HG03571 (cell line): ENCODE data around the gene NCKAP1.

ENCODE experiments used
- ATAC-seq: cut with Tn5 transposase; IDR thresholded peaks from one replicate; pipeline ENCODE4 v1.9.1; 2021; ENCODE audit not compliant: unreplicated experiment

NCKAP1 gene

DNA sequence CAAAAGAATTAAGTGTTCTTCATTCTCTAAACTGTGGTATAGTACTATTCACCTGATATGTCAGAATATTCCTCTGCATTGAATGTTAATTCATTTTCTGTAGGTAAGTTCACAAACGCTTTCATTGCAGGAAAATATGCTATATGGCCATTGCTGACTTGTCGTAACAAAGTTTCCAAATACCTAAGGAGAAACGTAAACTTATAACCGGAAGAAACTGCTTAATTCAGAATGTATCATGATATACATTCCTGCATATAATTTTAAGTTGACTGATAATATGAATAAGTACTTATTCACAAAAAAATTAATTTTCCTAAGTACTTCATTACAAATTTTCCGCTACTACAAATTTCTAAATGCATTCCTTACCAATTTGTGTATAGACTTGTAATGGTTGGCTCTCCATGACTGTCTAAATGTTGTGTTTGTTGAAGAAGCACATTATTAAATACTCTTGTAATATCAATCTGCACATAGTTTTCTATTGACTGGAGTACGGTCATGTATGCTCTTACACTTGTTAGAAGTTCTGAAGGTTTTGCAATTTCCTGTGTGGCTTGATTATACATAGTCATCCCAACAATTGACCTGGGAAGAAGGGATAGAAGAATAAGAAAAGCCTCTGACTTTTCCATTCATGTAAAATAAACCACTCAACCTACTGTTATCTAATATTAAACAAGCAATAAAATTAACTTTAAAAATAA is 85.4 kb downstream of the NCKAP1 start:
- ATAC-seq: no peak

DNA sequence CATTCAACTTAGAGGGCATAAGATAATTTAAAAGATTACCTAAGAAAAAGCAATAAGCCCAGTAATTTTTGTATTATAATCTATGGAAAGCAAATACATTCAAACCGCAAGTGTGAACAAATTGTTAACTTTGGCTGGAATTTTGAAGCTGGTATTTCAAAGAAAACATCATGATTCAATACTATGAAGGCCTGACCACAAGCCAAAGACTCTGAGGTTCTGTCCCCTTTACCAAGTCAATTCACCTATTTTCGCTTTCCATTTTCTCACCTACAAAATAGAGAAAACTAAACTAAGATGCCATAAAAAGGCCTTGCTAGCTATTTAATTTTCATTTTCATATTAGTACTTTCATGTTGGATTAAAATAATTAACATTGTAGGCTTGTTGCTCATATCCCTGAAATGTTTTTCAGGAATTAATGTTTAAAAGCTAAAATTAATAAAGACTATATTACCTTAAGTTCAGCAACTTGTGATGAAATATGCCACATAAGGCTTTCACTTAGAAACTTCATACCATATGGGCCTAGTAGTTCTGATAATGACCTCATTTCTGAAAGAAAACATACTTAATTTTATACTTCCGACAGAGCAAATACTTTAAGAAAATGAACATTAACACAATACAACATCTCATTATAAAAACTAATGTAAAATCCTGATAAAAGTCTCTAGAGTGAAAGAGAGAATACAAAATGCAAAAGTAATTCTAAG is 86.2 kb downstream of the NCKAP1 start:
- no peak for ATAC-seq

DNA sequence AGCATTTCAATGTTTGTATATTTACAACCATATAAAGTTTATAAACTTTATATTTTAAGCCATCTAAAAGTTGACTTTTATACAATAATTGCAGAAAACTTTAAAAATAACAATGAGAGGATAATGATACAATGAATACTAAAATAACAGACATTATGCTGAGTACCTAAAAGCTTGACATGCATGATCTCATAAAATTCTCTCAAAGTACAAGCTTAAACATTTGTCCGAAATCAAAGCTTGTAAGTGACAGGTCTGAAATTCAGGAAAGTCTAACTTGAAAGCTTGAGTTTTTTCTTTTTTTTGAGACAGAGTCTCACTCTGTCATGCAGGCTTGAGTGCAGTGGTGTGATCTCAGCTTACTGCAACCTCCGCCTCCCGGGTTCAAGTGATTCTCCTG is 87.7 kb downstream of the NCKAP1 start:
- ATAC-seq: no peak

DNA sequence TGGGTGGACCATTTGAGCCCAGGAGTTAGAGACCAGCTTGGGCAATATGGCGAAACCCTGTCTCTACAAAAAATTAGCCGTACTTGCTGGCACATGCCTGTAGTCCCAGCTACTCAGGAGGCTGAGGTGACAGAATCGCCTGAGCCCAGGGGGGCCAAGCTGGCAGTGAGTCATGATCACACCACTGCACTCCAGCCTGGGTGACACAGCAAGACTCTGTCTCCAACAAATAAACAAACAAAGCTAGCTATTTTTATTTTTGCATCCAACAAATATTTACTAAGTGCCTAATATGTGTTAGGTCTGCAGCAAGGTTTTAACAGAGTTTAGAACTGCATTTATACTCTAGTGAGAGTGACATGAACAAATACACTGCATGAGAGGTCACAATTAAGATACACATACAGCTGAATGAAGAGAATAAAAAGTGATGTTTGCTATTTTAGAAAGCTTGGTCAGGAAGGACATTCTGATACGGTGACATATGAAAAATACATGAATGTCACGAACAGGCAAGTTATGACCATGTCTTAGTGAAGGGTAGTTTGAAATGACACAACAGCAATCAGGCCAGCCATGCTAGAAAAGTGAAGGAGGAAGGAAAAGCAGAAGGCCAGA is 88.6 kb downstream of the NCKAP1 start:
- ATAC-seq: no peak

DNA sequence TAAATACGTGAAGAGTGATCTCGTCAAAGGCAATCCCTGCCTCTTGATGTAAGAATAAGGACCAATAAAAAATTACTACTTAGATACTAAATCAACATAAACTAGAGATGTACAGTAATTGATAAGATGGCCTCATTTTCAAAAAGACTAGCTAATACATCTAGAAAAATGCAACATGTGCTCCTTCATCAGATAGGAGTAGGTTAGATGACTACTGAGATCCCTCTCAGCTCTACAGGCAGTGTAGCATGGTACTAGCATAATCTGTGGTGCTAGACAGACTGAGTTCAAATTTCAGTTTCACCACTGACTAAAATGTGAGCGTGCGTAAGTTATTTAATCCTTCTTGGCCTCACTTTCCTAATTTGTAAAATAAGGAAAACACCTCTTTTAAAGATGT is 89.2 kb downstream of the NCKAP1 start:
- no peak for ATAC-seq

DNA sequence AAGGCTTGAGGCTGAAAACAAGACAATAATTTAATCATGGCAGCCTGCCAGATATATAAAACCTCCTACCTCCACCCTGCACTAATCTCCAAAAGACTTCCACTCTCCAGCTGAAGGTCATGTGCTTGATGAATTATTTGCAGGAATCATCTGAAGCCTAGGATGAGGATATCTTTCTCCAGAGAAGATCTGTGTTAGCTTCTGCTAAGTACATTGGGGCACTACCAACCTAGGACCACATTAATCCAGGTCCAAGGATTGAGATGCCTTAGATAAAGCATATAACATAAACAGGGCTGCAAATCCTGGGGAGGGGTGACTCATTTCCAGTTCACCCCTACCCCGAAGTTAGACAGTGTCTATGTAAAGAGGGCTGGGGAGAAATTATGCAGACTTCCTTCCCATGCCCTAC is 91.3 kb downstream of the NCKAP1 start:
- no peak for ATAC-seq

DNA sequence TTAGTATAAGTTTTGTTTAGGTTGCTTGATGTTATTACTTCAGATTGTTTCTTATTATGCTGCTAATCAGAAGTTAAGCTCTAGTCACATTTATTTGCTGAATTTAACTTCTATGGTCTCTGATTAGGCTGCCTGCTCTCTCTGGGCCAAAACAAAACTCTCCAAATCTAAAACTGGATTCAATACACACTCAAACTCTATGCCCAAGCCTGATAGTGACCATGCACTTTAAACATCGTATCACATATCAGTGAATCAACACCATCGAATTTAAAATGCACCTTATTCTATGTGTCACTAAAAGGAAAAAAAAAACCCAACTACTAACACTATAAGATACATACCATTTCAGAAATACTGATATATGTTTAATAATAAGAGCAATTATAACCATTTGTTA is 94.9 kb downstream of the NCKAP1 start:
- no peak for ATAC-seq

DNA sequence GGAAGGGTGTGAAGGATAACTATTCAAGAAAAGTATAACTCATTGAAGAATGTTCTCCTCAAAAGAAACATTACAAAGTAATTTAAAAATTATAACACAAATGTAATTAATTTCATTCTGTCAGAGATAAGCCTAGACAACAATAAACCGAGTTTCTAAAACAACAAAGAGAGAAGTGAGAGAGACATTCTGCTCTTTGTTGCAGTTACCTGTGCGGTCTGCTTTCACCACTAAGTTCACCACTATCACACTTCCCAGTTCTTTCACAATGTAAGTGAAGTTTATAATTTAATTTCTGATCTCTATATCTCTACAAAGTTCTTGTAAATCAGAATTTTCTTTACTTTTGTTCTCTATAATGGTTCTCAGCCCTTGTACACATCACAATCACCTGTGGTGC is 95.5 kb downstream of the NCKAP1 start:
- no peak for ATAC-seq

DNA sequence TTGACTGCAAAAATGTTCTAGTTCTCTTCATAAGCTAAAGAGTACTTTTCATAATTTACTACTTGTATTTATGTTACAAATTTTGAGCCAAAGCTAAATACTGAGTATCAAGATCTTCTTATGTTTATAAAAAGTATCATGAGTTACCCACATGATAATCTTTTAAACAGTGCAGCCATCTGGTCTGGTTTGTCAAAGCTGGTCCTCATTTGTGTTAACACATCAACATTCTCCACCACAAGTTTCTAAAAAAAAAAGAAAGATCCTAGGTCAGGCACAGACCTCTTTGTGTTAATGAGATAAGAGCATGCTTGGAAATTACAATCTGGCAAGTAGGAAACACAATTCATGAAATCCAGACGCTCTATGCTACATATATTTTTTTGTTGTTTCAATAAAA is 96.3 kb downstream of the NCKAP1 start:
- no peak for ATAC-seq

DNA sequence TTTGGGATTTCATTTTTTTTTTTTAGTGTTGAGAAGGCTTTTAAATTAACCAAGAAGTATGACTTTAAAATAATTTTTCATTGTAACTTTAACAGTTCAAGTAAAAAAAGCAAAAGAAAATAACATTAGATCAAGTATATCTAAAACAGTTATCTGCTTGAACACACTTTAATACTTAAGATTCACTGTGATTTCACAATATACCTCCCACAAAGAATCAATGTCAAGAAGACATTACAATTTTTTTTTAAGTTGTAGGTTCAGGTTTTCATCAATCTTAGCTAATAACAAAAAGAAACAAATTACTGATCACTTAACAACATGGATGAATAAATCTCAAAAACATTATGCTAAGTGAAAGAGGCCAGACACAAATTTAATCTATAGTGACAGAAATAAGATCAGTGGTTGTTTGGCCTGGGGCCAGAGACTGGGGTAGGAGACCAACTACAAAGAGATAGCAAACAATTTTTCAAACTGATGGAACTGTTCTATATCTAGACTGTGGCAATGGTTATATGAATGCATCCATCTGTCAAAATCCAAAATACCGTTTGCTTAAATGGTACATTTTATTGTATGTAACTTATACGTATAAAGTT is 97.0 kb downstream of the NCKAP1 start:
- ATAC-seq: no peak

DNA sequence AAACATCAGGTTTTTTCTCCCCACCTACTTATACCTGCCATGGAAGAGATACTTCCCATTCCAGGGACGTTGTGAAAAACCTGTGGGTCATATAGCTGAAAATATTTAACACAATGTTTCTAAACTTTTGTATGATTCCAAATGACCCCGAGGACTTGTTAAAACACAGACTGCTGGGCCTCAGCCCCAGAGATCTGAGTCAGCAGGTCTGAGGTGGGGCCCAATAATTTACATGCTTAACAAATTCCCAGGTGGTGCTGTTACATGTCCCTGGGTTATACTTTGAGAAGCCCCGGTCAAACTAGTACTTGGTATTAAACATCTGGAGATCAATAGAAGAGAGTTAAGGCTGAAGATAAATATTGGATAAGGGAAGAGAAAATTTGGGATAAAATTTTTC is 100.4 kb downstream of the NCKAP1 start:
- no peak for ATAC-seq

DNA sequence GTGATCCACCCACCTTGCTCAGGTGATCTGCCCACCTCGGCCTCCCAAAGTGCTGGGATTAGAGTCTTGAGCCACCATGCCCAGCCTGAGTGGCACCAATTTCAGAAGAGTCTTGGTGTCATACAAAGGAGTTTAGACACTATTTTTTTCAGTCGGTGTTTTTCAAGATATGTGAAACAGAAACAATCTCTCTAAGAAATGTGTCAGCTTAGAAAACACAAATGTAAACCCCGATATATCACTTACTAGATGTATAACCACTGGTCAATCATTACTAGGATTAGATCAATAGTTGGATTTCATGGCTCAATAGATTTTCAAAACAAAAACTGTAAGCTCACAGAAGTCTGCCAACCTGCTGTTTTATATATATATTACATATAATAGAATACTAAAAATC is 104.6 kb downstream of the NCKAP1 start:
- peak; percentile 91 for ATAC-seq

DNA sequence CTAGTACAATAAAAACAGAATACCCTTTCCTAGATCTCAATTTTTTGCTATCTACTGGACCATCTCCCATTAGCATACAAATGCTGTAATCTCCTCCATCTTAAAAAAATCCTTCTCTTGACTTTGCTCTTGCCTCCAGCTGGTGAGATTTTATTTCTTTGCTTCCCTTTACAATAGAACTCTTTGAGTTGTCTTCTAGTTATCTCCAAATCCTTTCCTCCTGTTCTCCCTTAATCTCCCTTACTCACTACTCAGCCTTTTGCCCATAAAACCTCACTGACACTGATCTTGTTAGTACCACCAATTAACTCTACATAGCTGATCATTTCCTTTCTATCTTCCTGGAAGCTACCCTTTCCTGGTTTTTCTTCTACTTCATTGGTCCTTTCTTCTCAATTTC is 108.3 kb downstream of the NCKAP1 start:
- ATAC-seq: no peak

DNA sequence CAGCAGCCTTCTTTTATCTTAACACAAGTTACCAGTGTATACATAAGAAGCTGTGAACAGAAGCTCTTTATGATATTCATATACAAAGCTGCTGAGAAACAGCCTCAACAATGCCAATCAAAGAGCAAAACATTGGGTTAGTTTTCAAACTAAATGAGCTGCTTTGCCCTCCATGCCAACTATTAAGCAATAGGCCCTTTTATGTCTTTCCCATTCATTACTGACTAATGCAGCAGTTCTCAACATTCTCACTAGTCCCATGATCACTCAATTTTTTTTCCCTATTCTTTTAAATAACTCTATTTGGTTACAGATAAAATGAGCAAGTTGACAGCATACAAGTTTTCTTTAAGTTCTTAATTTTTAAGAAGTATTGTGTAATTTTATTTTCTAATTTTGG is 114.0 kb downstream of the NCKAP1 start:
- no peak for ATAC-seq

DNA sequence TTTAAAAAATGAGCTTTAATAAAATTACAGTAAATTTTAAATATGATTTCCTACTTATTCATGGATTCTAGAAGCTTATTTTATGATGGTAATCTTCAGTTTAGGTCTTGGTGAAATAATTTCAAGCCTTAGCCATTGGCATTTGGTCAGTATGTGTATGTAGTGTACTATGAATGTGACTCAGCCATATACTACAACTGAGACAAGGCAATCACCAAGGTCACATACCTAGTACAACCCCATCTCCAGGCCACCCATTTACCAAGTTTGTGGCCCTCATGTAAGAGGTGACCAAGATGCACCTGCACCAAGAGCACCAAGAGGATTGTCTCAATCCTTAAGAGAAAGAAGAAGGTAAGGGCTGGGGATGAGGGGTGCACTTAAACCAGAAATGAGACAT is 117.0 kb downstream of the NCKAP1 start:
- no peak for ATAC-seq

DNA sequence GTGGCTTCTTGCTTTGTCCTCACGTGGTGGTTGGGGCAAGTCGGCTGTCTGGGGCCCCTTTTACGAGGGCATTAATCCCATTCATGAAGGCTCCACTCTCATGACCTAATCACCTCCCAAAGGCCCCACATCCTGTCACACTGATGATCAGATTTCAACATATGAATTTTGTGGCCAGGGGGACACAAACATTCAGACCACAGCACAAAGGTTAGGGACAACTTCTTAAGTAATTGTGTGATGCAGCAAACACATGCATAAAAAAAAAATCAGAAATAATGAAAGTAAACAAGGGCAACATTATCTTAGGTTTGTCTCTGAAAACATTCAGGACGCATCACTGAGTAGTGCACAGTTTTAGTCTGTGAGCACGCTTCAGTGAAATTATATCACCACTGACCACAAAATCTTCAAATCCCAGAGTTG is 117.6 kb downstream of the NCKAP1 start:
- peak; percentile 70 for ATAC-seq

DNA sequence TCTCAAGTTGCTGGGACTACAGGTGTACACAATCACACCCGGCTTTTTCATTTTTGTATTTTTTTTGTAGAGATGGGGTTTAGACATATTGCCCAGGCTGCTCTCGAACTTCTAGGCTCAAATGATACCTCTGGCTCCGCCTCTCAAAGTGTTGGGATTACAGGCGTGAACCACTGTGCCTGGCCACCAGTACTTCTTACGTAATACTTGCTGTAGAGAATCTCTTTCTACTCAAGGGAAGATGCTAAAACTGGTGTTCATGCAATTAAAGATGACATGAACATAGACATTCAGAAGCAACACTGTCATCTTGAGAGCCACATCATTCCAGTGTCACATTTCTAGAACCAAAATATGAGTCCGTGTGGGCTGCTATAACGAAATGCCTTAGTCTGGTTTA is 118.2 kb downstream of the NCKAP1 start:
- no peak for ATAC-seq

DNA sequence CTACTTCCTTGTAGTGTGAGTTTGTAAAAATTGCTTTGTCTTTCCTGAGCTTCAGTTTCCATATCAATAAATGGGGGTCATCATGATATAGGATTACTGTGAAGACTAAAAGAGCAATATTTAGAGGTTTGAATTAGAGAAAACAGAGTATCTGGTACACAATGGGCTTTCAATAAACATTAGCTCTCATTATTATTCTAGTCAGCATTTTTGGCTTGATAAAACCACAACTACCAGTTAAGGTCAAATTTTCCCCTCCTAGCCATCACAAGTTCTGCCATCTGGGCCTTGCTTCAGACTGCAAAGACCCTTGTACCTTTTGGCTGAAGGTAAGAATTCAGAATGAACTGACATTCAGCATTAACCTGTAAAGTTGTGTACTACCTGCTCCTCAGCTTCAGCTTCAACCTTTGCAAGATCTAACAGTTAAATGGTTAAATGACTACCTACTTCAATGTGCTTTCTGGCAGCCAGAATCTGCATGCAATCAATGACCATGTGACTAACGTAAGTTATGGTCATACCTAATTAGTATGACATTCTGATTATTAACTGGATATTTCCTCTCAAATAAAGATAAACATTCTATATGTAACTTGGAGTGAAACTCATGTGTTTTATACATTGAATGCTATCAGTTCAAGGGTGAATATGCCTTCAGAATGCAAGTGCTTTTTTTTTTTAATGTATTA is 119.2 kb downstream of the NCKAP1 start:
- no peak for ATAC-seq

DNA sequence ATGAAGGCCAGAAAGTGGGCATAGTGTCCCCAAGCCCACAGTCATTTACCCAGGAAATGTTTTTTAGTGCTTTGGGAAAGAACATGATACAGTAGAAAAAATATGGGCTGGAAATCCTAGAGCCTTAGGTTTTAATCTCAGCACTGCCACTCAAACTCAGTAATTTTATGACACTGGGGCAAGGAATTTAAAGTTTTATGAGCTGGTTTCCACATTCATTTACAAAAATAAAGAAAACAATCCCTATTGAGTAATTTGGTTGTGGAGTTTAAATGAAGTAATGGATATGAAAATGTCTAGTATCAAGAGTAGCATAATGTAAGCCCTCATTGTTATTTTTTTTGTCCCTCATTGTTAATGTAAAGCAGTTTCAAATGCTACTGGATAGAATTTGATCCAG is 120.3 kb downstream of the NCKAP1 start:
- no peak for ATAC-seq

DNA sequence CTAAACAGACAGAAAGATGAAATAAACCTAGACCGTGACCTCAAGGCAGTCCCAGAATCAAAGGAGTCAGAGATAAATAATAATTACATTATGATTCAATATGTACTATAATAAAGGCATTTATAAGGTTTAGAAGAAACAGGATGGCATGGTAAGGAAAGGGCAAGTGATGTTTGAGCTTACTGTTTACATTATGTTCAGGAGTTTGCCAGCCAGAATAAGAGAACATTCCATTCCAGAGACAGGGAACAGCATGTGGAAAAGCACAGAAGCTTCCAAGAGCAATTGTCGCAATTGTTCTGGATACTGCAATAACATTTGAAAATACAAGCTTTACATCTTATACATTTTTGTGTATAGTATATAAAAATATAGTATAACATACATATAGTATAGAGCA is 121.8 kb downstream of the NCKAP1 start:
- no peak for ATAC-seq
